HG03159 (cell line): ENCODE measurements around the gene CARM1.

Source experiments
- ATAC-seq: cut with Tn5 transposase; IDR thresholded peaks from one replicate; pipeline ENCODE4 v1.9.1; 2021; ENCODE audit warnings: mild to moderate bottlenecking, moderate library complexity; ENCODE audit not compliant: unreplicated experiment

CARM1 gene

DNA sequence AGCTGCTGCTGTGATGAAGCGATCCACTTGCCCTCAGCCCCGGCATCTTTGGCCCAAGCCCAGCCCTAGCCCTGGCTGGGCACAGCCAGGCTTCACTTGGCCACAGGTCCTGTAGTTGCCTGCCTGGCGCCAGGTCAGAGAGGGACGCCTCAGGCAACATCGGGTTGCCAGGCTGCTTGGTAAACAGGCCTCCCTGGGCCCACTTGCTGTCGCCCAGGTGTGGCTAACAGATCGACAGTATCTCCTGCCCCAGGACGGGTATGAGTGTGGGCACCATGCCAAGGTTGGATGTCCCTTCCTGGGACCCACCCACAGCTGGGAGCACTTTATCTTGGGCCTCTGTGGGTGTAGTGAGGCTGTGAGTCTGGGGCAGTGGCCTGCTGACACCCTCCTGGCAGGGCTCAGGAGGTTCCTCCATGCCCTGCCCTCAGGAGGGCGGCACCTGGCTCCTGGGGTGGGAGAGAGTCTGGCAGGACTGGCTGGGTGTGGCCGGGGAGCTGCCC is 27.8 kb downstream of the CARM1 start:
- no peak for ATAC-seq

DNA sequence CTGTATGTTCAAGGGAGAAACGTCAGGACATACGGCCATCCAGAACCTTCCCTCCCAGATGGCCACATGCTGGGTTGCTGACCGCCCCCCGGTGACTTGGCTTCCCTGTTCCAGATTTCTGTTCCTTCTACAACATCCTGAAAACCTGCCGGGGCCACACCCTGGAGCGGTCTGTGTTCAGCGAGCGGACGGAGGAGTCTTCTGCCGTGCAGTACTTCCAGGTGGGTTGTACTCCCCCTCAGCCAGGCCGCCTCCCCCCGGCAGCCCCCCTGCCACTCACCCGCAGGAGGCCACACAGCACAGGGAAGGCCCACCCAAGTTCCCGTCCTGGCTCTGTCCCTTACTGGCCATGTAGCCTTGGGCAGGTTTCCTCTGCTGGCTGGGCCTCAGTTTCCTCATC is 36.6 kb downstream of the CARM1 start:
- ATAC-seq, result no peak

DNA sequence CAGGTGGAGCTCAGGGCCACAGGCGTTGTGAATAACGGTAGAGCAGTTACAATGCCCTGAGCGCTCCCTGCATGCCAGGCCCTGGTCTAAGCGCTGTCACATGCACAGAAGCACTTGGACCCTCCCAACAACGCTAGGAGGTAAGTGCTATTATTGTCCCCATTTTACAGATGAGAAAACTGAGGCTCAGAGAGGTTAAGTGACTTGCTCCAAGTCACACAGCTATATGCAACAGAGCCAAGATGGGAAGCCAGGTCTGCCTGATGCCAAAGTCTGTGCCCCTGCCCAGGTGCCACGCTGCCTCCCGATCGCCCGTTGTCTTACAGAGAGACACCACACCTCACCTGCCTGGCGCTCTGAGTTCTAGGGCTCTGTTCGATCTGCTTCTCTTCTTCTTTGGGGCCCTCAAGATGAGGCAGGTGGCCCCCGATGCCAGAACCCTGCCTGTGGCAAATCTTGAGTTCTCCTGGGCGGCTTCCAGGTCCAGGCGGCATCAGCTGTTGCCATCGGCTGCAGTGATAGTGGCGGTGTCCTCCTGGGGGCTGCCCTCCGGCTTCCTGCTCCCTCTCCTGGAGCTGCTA is 37.1 kb downstream of the CARM1 start:
- no peak for ATAC-seq

DNA sequence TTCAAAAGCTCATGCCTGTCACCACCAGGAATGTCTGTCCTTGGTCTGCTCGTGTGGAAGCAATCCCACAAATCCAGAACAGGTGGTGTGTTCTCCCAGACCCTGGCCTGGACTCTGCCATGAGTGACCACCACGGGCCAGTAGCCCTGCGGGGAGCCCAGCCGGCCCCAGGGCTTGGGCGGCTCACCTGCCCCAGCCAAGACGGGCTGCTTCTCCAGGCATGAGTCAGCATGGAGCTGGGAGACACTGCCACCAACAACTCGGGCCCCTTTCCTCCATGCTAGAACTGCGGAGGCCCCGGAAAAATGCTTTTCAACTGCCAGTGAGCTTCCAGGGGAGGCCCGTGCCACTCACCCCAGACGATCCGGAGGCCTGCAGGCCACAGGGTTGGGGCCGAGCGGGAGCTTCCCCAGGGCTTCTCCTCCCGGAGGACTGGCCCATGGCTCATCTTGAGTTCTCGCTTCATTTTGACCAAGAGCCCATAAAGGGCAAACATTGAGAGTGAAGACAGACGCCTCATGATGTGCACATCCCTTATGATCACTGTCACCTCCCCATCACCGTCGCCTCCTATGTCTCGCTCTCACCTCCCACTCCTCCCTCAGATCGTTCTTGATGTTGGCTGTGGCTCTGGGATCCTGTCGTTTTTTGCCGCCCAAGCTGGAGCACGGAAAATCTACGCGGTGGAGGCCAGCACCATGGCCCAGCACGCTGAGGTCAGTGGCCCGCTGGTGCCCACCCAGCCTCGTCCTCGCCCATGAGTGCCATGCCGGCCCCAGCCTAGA is 40.4 kb downstream of the CARM1 start:
- no peak for ATAC-seq

DNA sequence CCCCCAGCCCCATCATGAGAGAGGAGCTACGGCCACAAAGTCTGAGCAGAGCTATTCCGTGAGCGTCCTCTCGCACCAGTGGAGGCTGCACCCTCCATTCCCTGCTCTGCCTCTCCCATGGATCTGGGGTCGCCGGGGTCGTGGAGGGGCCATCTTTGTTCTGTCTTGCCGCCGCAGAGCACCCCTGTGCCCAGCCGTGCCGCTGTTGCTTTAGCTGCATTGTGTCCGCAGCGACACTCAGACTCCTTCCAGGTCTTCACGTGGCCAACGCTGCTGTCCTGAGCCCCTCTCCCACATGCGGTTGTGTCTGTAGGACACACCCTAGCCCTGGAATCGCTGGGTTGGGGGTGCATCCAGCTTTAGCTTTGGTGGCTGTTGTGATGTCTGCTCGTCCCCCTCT is 41.3 kb downstream of the CARM1 start:
- no peak for ATAC-seq

DNA sequence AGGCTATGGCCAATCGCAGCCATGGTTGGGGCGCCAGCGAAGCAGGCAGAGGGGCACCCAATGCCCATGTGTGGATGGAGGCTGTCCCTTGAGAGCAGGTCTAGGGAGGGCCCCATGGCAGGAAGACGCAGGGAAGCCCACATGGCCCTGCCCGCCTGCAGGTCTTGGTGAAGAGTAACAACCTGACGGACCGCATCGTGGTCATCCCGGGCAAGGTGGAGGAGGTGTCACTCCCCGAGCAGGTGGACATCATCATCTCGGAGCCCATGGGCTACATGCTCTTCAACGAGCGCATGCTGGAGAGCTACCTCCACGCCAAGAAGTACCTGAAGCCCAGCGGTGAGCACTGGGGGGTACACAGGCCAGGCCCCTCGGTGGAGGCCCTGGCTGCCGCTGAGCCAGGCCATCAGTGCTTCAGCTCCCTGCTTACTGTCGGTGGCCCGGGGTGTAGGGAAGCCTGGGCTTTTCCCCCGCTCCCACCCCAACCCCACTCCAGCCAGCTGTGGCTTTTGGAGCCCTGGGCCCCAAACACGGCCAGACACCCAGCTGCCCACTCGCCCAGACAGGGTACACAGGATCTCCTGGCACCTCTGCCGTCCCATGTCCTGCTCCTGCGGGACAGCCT is 42.5 kb downstream of the CARM1 start:
- no peak for ATAC-seq

DNA sequence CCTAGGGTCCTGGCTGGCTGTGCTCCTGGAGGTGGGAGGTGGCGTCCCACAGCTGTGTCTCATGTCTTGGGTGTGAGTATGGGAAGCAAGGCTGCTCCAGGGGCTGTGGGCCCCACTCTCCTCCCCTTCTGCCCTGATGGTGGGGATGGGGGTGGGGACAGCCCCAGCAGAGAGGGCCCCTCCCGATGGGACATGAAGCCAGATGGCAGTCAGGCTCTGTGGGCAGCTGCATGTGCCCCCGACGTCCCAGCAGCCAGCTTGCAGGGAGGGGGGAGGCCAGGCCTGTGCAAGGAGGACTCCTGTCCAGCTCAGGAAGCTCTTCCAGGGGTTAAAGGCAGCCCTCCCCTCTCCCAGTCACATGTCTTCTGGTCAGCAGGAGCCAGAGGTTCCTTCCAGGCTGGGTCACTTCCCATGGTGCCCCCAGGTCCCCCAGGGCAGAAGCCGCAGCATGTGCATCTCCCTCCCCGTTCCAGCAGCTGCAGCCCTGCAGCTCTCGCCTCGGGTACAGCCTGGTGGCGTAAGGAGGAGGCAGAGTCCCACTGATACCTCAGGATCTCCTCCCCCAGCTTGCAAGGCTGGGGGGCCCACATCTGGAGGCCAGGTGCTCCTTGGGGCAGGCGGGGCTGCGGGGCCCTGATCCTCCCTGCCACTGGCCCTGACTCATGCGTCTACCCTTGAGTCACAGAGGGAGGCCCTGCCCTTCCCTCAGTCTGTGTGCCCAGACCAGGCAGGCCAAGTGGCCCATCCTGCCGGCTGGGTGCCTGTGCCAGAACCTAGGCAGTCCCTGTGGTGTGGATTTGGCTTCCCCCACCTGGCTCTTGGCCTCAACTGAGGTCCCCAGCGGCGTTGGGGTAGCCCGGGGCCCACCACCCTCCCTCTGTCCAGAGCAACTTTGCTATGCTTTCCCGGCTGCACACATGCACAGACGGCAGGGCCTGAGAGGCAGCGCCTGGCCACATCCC is 44.1 kb downstream of the CARM1 start:
- ATAC-seq, result no peak

DNA sequence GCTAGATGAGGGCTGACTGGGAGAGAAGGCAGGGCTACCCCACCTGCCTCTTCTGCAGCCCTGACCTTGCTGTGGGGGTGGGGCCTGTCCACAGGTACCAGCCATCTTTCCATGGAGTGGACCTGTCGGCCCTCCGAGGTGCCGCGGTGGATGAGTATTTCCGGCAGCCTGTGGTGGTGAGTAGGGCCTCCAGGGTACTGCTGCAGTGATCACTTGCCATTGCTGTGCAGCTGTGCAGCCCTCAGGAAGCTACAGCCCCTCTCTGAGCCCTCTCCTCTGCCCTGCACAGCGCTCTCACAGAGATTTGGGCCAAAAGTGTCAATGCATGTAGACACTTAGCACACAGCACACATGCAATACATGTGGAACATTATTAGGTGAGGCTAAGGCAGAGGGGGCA is 45.2 kb downstream of the CARM1 start:
- ATAC-seq, result no peak

DNA sequence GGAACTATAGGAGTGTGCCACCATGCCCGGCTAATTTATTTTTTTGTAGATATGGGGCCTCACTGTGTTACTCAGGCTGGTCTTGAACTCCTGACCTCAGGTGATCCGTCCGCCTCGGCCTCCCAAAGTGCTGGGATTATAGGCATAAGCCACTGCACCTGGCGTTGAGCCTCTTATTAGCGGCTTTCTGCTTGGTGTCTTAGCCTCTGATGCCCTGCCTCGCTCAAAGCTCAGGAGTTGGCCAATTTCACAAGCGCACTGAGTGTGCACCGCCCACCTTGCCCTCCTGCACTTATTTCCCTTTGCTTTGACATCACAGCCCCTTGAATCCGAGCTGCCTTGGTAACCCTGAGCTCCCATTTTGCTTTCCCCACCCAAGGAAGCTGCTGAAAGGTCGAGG is 47.0 kb downstream of the CARM1 start:
- ATAC-seq, result no peak

DNA sequence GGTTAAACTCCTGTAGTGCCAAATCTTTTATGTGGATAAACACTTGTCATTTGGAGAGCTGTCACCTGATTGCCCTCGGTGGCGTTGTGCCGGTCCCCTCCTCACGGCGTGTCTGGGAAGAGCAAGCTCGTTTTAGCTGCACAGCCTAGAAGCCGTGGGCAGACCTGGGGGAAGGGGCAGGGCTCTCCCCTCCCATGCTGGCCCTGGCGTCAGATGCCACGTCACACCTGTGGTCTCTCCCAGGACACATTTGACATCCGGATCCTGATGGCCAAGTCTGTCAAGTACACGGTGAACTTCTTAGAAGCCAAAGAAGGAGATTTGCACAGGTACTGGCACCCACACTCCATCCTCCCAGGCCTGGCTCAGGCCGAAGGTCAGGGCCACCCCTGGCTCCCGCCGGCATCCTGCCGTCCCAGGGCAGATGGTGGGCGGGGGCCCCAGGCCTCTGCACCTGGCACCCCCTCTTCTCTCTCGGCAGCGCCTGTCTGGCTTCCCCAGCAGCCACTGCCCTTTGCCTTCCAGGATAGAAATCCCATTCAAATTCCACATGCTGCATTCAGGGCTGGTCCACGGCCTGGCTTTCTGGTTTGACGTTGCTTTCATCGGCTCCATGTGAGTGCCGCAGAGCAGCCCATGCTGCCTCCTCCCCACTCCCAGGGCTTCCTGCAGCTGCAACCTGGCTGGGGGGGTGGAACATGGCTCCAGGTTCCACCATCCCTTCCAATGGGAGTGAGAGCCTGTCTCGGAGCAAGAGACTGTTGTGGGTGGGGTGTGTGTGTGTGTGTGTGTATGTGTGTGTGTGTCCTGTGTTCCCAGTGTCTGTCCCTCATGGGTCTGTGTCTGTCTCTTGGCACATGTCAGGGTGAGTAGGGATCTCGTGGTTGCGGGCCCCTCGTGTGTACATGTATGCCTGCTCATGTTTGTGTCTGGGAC is 48.3 kb downstream of the CARM1 start:
- no peak for ATAC-seq

DNA sequence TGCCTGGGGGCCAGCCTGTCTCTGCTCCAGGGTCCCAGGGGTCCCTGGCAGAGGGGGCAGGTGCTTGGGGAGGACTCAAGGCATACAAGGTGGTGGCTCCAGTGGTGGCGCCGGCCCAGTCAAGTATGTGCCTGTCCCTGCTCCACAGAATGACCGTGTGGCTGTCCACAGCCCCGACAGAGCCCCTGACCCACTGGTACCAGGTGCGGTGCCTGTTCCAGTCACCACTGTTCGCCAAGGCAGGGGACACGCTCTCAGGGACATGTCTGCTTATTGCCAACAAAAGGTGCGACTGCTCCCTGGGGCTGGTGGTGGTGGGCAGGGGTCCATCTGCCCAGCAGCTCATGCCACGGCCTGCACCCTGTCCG is 48.9 kb downstream of the CARM1 start:
- ATAC-seq, result no peak

DNA sequence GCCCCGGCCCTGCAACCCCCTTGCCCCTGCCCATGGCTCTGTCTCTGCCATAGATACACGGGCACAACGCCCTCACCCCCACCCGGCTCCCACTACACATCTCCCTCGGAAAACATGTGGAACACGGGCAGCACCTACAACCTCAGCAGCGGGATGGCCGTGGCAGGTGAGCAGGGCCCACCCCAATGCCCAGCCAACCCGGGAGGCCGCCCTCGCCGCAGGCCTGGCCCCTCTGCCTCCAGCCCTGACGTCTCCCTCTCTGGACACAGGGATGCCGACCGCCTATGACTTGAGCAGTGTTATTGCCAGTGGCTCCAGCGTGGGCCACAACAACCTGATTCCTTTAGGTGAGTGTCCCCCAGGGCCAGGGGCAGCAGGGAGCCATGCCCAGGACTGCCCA is 49.4 kb downstream of the CARM1 start:
- ATAC-seq, result no peak

DNA sequence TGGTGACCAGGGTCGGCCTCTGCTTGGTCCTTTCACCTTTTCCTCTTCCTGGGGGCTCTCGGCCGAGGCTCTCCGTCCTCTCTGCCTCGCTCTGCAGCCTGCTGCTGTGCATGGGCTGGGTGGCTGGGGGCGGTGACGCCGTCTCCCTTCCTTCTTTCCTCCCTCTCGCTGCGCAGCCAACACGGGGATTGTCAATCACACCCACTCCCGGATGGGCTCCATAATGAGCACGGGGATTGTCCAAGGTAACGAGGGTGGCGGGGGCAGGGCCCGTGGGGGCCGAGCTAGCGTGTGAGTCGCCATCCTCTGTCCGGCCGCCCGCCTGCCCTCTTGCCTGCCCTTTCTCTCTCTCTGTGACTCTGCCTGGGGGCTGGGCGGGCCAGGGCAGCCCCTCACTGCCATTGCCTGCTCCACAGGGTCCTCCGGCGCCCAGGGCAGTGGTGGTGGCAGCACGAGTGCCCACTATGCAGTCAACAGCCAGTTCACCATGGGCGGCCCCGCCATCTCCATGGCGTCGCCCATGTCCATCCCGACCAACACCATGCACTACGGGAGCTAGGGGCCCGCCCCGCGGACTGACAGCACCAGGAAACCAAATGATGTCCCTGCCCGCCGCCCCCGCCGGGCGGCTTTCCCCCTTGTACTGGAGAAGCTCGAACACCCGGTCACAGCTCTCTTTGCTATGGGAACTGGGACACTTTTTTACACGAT is 50.0 kb downstream of the CARM1 start:
- ATAC-seq, result no peak

DNA sequence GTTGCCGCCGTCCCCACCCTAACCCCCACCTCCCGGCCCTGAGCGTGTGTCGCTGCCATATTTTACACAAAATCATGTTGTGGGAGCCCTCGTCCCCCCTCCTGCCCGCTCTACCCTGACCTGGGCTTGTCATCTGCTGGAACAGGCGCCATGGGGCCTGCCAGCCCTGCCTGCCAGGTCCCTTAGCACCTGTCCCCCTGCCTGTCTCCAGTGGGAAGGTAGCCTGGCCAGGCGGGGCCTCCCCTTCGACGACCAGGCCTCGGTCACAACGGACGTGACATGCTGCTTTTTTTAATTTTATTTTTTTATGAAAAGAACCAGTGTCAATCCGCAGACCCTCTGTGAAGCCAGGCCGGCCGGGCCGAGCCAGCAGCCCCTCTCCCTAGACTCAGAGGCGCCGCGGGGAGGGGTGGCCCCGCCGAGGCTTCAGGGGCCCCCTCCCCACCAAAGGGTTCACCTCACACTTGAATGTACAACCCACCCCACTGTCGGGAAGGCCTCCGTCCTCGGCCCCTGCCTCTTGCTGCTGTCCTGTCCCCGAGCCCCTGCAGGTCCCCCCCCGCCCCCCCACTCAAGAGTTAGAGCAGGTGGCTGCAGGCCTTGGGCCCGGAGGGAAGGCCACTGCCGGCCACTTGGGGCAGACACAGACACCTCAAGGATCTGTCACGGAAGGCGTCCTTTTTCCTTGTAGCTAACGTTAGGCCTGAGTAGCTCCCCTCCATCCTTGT is 50.7 kb downstream of the CARM1 start:
- no peak for ATAC-seq

DNA sequence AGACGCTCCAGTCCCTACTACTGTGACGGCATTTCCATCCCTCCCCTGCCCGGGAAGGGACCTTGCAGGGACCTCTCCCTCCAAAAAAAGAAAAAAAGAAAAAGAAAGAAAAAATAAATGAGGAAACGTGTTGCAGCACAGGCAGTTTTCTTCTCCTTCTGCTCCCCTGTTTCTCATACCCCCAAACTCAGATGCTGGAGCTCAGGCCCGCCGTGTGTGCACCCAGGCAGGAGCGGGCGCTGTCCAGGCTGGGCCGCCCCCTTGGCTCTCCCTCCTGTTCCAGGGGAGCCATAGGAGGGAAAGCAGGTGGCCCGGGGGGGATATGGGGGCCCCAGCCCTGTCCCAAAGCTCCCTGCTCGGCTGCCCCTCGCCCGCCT is 51.3 kb downstream of the CARM1 start:
- ATAC-seq, result no peak

DNA sequence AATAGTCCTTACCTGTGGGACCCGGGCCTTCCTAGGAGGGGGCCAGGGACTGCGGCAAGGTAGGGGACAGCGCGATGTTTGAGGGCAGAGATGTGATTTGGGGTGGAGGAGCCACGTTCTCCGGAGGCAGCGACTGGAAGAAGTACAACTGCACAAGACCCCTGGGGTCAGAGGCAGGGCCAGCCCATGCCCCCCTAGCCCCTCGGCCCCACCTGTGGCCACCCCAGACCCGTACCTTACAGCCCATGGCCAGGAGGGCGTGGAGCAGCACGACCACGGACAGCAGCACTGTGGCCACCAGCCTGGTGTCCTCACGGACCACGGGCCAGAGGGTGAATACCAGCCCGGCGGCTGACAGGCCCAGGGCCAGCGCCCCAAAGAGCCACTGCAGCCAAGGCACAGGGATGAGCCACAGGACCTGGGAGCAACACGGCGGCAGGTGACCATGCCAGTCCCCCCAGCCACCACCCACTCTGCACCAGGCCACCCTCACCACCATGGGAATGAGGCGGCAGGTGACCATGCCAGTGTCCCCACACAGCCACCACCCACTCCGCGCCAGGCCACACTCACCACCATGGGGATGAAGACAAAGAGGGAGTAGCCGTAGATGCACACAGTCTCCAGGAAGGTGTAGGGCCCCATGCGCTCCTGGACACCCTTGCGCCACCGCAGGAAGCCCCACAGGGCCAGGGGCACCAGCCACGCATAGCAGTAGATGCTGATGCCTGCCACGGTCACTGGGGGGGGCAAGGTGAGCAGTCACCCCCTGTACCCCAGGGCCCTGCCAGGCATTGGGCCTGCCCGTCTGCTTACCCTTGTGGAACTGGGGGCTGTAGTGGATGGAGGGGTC is 52.1 kb downstream of the CARM1 start:
- no peak for ATAC-seq

DNA sequence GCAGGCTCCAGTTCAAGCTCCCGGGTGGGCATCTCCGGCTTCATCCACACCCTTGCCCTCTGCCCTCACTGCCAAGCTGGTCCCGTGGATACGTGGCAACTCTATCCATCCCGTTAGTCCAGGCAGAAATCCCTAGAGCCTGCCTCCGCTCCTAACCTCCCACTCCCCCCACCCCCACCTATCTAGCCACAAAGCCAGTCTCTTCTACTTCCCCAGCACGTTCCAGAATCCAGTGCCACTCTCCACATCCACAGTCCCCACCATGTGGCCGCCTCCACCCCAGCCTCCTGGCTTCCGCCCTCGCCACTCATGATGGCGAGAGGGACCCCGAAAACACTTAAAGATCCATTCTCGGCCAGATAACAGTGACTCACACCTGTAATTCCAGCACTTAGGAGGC is 53.2 kb downstream of the CARM1 start:
- no peak for ATAC-seq
